ENCODE data around the gene PIGR.
A peak's percentile ranks its signal among the peaks of the same experiment; 100 is the strongest.

PIGR gene

DNA sequence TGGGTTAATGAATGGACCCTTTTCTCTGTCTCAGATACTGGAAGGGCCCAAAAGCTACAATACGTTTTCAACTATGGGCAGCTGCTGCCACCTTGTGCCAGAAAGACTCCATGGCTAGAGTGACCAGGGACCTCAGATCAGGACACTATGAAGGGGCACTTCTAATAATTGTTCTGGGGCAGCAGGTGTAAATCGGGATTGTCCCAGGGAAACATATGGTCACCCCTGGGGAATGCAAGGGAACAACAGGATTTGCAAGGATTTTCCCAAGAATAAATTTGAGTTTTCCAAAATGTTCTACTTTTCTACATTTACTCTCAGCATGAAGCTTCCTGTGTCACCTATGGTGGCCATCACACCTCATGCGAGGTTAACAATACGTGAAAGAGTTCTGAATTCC is 36.0 kb upstream of the PIGR start:
- TF ChIP-seq, protein P1, sequence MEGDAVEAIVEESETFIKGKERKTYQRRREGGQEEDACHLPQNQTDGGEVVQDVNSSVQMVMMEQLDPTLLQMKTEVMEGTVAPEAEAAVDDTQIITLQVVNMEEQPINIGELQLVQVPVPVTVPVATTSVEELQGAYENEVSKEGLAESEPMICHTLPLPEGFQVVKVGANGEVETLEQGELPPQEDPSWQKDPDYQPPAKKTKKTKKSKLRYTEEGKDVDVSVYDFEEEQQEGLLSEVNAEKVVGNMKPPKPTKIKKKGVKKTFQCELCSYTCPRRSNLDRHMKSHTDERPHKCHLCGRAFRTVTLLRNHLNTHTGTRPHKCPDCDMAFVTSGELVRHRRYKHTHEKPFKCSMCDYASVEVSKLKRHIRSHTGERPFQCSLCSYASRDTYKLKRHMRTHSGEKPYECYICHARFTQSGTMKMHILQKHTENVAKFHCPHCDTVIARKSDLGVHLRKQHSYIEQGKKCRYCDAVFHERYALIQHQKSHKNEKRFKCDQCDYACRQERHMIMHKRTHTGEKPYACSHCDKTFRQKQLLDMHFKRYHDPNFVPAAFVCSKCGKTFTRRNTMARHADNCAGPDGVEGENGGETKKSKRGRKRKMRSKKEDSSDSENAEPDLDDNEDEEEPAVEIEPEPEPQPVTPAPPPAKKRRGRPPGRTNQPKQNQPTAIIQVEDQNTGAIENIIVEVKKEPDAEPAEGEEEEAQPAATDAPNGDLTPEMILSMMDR (conservative IDR thresholded peaks at IDR 0.05; ENCODE audit: low read depth, low read length): peak; percentile 87
- H3K4me3 ChIP-seq (ENCODE audit: low read length): no peak overlapping the region
- DNase-seq (ENCODE audit: low read depth): no peak

DNA sequence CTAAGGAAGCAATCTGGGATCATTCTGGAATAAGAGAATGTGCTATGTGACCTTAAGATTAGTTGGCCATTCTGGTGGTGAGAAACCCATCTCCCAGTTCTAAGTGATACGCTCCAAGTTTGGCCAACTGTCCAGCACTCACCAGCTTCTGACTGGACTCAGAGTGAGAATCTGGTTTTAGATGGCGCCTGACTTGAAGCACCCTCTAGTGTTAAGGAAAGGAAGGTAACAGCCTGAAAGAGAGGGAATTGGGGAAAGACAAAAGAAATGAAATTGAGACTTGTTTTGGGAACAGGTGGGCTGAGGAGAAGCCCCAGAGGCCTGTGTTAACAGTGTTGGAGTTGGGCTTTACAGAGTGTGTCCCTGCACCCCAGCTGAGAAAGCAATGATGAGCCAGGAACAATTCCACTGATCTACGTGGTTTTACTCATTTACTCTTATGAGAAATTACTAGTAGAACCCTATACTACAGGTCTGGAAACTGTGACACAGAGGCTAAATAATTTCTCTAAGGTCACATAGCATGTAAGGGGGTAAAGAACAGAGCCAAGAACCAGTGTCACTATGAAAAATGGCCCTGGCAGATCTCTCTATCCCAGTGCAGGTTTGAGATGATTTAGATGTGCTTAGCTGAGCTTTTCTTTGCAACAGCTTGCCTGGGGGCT is 33.2 kb upstream of the PIGR start:
- H3K4me3 ChIP-seq (ENCODE audit: low read length): no peak overlapping the region
- TF ChIP-seq, protein P1 (conservative IDR thresholded peaks at IDR 0.05; ENCODE audit: low read depth, low read length): peak; percentile 68
- DNase-seq (ENCODE audit: low read depth): no peak

DNA sequence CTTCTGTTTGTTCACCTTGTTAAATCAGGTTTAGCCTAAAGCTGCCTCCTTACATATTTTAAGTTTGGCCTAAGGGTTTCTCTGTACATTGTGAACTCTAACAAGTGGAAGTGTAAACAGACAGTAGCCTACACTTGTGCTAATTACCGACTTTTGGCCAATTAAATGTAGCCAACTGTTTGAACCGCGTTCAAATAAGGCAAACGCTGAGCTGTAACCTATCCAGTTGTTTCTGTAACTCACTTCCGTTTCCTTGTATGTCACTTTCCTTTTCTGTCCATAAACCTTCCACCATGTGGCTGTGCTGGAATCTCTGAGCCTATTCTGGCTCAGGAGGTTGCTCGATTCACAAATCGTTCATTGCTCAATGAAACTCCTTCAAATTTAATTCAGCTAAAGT is 32.0 kb upstream of the PIGR start:
- H3K4me3 ChIP-seq (ENCODE audit: low read length): no peak overlapping the region
- no peak for DNase-seq (ENCODE audit: low read depth)
- TF ChIP-seq, protein P1 (conservative IDR thresholded peaks at IDR 0.05; ENCODE audit: low read depth, low read length): no peak

DNA sequence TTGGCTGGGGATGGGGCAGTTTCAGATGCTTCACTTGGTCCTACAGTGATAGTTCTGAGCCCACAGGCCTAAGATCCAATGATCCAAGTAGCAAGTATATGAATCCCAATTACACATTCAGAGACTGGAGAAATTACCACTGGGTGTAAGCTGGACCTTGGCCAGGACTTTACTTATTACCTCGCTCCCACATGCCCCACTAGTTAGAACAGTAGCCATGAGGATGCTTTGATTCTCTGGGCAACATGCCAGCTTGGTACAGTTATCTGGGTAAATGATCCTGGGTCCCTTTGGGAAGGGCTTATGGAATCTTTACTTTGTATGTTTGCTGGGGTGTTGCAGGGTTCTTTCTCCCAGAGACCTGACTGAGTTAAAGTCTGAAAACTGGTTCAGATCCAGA is 29.0 kb upstream of the PIGR start:
- TF ChIP-seq, protein P1 (conservative IDR thresholded peaks at IDR 0.05; ENCODE audit: low read depth, low read length): no peak
- no peak overlapping the region for H3K4me3 ChIP-seq (ENCODE audit: low read length)
- no peak for DNase-seq (ENCODE audit: low read depth)

DNA sequence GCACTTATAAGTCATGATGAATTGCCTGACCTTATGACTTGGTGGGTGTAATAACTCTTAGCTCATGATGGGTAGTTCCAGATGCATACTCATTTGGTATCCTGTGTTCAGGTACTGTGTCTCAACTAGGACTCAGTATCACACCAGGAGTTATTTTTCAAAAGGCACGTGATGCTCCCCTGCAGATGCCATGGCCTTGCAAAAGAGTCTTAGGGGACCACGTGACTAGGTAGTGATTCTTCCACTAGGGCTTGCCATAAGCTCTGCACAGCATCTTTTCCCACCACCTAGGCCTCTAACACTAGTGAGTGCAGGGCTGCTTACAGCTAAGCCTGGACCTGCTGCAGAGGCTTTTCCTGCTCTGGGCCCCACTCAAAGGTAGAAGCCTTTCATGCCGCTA is 27.9 kb upstream of the PIGR start:
- DNase-seq (ENCODE audit: low read depth): no peak
- TF ChIP-seq, protein P1 (conservative IDR thresholded peaks at IDR 0.05; ENCODE audit: low read depth, low read length): no peak

DNA sequence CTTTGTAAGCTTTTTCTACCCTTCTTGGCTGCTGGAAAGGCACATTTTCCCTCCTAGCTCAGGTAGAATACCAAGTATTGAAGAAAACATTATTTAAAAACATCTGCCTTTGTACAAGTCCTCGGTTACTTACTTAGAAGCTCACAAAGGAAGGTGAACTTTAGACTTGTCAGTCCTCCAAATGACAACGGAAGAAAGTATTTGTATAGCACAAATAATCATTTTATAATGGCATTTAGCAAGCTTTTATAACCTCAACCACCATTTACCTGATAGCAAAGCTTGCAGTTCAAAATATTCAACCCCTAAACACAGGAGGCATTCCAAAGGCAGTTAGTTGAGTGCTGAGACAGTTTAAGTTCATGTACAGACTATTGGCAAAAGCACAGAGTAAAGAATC is 26.5 kb upstream of the PIGR start:
- DNase-seq (ENCODE audit: low read depth): no peak
- TF ChIP-seq, protein P1 (conservative IDR thresholded peaks at IDR 0.05; ENCODE audit: low read depth, low read length): no peak
- H3K4me3 ChIP-seq (ENCODE audit: low read length): no peak overlapping the region

More for the DNA sequence above, 27.9 kb upstream of the PIGR start:
- no peak overlapping the region for H3K4me3 ChIP-seq (ENCODE audit: low read length)

DNA sequence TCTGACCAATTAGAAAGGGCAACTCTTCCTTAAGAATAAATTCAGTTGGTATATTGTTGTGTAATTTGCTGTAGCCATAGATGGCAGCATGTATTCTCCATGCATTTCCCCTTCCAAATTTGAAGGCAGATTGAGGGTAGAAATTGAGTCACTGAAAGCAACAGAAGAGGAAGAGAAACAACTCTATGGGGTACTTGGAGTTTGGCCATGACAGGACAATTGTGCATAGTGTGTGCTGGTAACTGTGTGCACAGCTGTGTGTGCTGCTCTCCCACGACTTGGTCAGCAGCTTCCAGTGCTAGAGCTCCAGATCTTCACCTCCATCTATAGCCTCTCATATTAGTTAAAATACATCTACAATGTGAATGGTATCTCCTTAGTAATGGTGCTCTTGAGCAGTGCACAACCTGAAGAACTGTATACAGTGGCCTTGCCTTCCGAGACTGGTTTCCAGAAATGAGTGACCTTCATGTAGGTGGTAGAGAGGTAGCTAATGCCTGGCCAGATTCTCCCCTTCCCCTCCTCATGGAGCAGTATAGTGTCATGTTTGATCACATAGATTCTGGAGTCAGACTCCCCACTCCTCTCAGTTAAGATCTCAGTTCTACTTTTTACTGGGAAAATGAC is 24.9 kb upstream of the PIGR start:
- TF ChIP-seq, protein P1 (conservative IDR thresholded peaks at IDR 0.05; ENCODE audit: low read depth, low read length): no peak
- H3K4me3 ChIP-seq (ENCODE audit: low read length): no peak overlapping the region
- DNase-seq (ENCODE audit: low read depth): no peak
